Choroid plexus epithelial cell (primary cell): ENCODE results near the gene BUB3.

Experiments used
- DNase-seq: peaks from one replicate; pipeline ENCODE4 v3.0.0-alpha.2; 2010; ENCODE audit warnings: low read depth
- H3K4me3 ChIP-seq: 2 replicates; pipeline ENCODE4 v1.5.1; 2011; ENCODE audit warnings: low read depth, mild to moderate bottlenecking, control low read depth, low read length, moderate library complexity
- CTCF ChIP-seq: conservative IDR thresholded peaks from 2 replicates; pipeline ENCODE4 v1.5.1; 2011; ENCODE audit warnings: low read depth, mild to moderate bottlenecking, control low read depth, inconsistent platforms, low read length, moderate library complexity

BUB3 gene

GRCh38 chr10:123146013-123146893 is 7.9 kb upstream of the BUB3 start:
- TF ChIP-seq CTCF: no peak
- DNase-seq: no peak

DNA sequence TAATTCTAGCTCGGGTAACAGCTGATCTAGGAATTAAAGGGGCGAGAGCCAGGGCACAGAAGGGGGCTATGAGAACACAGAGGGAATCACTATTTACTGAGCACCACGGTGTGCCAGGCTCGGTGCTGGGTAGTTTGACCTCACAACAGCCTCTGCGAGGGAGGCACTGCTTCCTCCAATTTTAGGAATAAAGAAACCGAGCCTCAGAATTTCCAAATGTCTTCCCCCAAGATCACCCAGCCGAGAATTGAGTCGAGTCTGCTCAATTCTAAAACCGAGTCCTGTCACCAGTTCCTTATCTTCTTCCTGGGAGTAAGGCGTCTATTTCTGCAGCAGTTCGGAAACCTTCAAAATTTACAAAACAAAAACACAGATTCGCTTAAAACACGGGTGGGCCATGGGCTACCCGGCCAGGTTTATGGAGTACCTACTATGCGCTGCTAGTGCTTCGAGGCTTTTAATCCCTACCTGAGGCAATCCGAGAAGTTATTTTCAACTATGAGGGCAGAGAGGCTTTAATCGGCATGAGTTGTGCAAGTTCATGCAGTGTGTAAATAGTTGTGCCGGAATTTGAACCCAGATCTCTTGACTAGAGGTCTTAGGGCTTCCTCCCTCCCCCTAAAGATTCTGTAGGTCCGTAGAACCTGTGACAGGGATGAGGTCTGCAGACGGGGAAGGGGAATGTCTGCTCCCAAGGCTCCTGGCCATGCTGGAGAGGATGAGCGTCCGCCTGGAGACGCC is 7.1 kb upstream of the BUB3 start:
- H3K4me3 ChIP-seq: no peak overlapping the region
- no peak for DNase-seq
- no peak for TF ChIP-seq CTCF

More at GRCh38 chr10:123146013-123146893, 7.9 kb upstream of the BUB3 start:
- H3K4me3 ChIP-seq: no peak overlapping the region

GRCh38 chr10:123147635-123148413 is 6.4 kb upstream of the BUB3 start, which contains the start of gene HMX2:
Gene HMX2, plus strand, starts transcription at chr10:123148136. Its CDS starts 243 bp downstream, at chr10:123148379.
- no peak for TF ChIP-seq CTCF
- no peak for DNase-seq
- no peak within 1 kb of the TSS for H3K4me3 ChIP-seq

DNA sequence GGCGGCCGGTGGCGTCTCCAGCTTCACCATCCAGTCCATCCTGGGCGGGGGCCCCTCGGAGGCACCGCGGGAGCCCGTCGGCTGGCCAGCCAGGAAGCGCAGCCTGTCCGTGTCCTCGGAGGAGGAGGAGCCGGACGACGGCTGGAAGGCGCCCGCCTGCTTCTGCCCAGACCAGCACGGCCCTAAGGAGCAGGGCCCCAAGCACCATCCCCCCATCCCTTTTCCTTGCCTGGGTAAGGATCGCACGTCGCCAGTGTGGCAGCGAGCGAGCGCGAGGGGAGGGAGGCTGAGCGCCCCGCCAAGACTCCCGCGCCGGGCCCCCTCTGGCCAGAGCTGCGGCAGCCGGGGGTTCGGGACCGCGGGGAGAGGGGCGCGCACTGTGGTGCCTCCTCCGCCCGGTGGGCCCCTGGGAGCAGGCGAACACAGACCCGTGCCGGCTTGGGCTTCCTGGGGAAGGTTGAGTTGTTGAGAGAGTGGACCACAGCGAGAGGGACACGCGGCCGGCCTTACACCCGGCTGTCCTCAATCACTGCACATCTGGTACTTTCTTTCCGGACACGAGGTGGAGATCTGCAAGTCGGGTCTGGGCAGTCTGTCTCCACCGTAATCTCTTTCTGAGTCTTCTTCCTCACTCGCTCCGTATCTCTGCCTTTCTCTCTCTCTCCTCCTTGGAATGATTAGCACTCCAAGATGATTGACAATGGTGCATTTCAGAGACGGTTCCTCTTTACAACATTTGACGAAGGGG is 5.6 kb upstream of the BUB3 start:
- TF ChIP-seq CTCF: no peak
- DNase-seq: no peak
- H3K4me3 ChIP-seq: no peak overlapping the region

DNA sequence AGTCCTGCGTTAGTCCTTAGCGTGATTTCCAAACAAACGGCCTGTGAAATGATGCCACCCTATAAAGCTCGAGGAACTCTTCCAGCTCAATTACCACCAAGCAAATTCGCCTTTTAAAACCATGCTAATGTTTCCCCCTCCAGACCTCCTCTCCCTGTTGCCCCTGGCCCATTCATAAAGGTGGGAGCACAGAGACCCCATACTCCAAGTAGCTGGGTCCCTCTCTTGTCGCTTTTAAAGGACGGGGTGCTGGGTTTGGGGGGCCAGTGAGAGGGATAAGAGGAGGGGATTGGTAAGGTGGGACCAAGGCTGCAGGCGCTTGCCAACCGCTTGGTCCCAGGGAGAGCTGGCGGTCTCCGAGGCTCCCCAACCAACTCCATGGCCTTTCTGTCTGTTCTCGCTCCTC is 5.0 kb upstream of the BUB3 start:
- no peak overlapping the region for H3K4me3 ChIP-seq
- no peak for TF ChIP-seq CTCF
- no peak for DNase-seq
